ENCODE data around the gene OPTC.

Gene OPTC

GRCh38 chr1:203521812-203522211 is 27.9 kb downstream of the OPTC start:
- H3K27me3 ChIP-seq (replicated peaks; ENCODE audit: insufficient read depth, low read length): no peaks in the 10 kb centered on the region

DNA sequence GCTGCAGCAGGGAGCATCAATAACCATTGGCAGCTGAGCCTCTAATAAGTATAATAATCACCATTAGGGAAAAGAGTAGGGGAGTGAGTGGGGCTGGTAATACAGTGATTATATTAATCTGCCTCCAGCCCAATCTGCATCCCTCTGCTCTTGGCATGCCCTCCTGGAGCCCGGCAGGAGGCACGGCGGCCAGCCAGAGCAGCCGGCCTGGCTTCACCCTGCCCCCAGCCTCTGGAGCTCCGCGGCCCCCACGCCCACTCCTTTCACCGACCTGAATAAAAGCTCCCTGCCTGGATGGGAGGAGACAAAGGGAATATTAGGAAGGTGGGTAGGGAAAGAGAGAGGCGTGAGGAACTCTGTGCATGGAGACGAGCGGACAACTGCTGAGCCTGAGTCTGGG is 28.3 kb downstream of the OPTC start:
- no peaks in the 10 kb centered on the region for H3K9me2 ChIP-seq (replicated peaks; ENCODE audit: insufficient read depth, low read length)
- no peak for DNase-seq
- H2AFZ ChIP-seq (ENCODE audit: low read length): no peak overlapping the region
- H3K27me3 ChIP-seq (replicated peaks; ENCODE audit: insufficient read depth, low read length): no peaks in the 10 kb centered on the region
- H3K27ac ChIP-seq (ENCODE audit: low read length): no peak overlapping the region
- H3K79me2 ChIP-seq (ENCODE audit: low read length): no peaks in the 10 kb centered on the region
- H3K4me3 ChIP-seq (ENCODE audit: low read length): no peak overlapping the region
- no peaks in the 10 kb centered on the region for H3K36me3 ChIP-seq (replicated peaks; ENCODE audit: insufficient read depth, low read length)
- H3K4me1 ChIP-seq (ENCODE audit: low read length): no peaks in the 10 kb centered on the region
- no peaks in the 10 kb centered on the region for H3K9me3 ChIP-seq (replicated peaks; ENCODE audit: insufficient read depth, low read length)
- no peaks in the 10 kb centered on the region for H3F3A ChIP-seq (ENCODE audit: insufficient read depth, low read length)
- no peak overlapping the region for H3K4me2 ChIP-seq (ENCODE audit: low read depth, low read length)
- TF ChIP-seq EZH2 (optimal IDR thresholded peaks at IDR 0.05; ENCODE audit: low read depth, low read length): no peak
- no peak for TF ChIP-seq CTCF (IDR thresholded peaks at IDR 0.05; ENCODE audit: low read length)
- TF ChIP-seq EZH2phosphoT487 (IDR thresholded peaks at IDR 0.05; ENCODE audit: low read length): no peak
- H3K9ac ChIP-seq (ENCODE audit: low read length): no peak overlapping the region
- no peaks in the 10 kb centered on the region for H4K20me1 ChIP-seq (ENCODE audit: insufficient read depth, low read length)

More at GRCh38 chr1:203521812-203522211, 27.9 kb downstream of the OPTC start:
- Histone ChIP-seq H3K36me3 (replicated peaks; ENCODE audit: insufficient read depth, low read length) (no peaks in the 10 kb centered on the region), H3K4me3 (ENCODE audit: low read length) (no peak overlapping the region), H3K9me2 (replicated peaks; ENCODE audit: insufficient read depth, low read length) (no peaks in the 10 kb centered on the region), H2AFZ (ENCODE audit: low read length) (no peak overlapping the region), H3K9ac (ENCODE audit: low read length) (no peak overlapping the region), H4K20me1 (ENCODE audit: insufficient read depth, low read length) (no peaks in the 10 kb centered on the region), H3K27ac (ENCODE audit: low read length) (no peak overlapping the region), H3K4me1 (ENCODE audit: low read length) (no peaks in the 10 kb centered on the region), H3F3A (ENCODE audit: insufficient read depth, low read length) (no peaks in the 10 kb centered on the region), H3K79me2 (ENCODE audit: low read length) (no peaks in the 10 kb centered on the region), H3K9me3 (replicated peaks; ENCODE audit: insufficient read depth, low read length) (no peaks in the 10 kb centered on the region), H3K4me2 (ENCODE audit: low read depth, low read length) (no peak overlapping the region)
- TF ChIP-seq EZH2phosphoT487 (IDR thresholded peaks at IDR 0.05; ENCODE audit: low read length): no peak
- TF ChIP-seq EZH2 (optimal IDR thresholded peaks at IDR 0.05; ENCODE audit: low read depth, low read length): no peak
- no peak for TF ChIP-seq CTCF (IDR thresholded peaks at IDR 0.05; ENCODE audit: low read length)
- DNase-seq: no peak

DNA sequence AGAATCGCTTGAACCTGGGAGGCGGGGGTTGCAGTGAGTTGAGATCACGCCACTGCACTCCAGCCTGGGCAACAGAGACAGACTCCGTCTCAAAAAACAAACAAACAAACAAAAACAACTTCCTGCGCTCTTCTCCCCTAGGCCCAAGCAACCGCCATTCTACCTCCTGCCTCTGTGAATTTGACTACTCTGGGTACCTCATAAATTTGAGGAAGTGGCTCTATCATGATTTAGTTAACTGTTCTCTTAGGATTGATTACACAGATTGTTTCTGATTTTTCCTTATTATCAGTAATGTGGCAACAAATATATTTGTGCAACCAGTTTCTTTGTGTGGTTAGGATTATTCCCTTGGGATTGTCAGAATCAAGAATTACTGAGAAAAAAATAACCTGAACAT is 29.7 kb downstream of the OPTC start:
- Histone ChIP-seq H3K4me3 (ENCODE audit: low read length) (no peak overlapping the region), H3F3A (ENCODE audit: insufficient read depth, low read length) (no peaks in the 10 kb centered on the region), H2AFZ (ENCODE audit: low read length) (no peak overlapping the region), H3K9ac (ENCODE audit: low read length) (no peak overlapping the region), H3K9me3 (replicated peaks; ENCODE audit: insufficient read depth, low read length) (no peaks in the 10 kb centered on the region), H4K20me1 (ENCODE audit: insufficient read depth, low read length) (no peaks in the 10 kb centered on the region), H3K36me3 (replicated peaks; ENCODE audit: insufficient read depth, low read length) (no peaks in the 10 kb centered on the region), H3K27me3 (replicated peaks; ENCODE audit: insufficient read depth, low read length) (no peaks in the 10 kb centered on the region), H3K9me2 (replicated peaks; ENCODE audit: insufficient read depth, low read length) (no peaks in the 10 kb centered on the region), H3K27ac (ENCODE audit: low read length) (no peak overlapping the region), H3K4me2 (ENCODE audit: low read depth, low read length) (no peak overlapping the region), H3K79me2 (ENCODE audit: low read length) (no peaks in the 10 kb centered on the region), H3K4me1 (ENCODE audit: low read length) (no peaks in the 10 kb centered on the region)
- TF ChIP-seq CTCF (IDR thresholded peaks at IDR 0.05; ENCODE audit: low read length) (no peak), EZH2 (optimal IDR thresholded peaks at IDR 0.05; ENCODE audit: low read depth, low read length) (no peak), EZH2phosphoT487 (IDR thresholded peaks at IDR 0.05; ENCODE audit: low read length) (no peak)
- DNase-seq: no peak
